ENCODE measurements around the gene HACL1.

GRCh38 chr3:15646851-15647511 lies 45.6 kb upstream of the HACL1 start:
- TF ChIP-seq POLR2A (IDR thresholded peaks at IDR 0.05), result no peak
- TF ChIP-seq, protein P1, sequence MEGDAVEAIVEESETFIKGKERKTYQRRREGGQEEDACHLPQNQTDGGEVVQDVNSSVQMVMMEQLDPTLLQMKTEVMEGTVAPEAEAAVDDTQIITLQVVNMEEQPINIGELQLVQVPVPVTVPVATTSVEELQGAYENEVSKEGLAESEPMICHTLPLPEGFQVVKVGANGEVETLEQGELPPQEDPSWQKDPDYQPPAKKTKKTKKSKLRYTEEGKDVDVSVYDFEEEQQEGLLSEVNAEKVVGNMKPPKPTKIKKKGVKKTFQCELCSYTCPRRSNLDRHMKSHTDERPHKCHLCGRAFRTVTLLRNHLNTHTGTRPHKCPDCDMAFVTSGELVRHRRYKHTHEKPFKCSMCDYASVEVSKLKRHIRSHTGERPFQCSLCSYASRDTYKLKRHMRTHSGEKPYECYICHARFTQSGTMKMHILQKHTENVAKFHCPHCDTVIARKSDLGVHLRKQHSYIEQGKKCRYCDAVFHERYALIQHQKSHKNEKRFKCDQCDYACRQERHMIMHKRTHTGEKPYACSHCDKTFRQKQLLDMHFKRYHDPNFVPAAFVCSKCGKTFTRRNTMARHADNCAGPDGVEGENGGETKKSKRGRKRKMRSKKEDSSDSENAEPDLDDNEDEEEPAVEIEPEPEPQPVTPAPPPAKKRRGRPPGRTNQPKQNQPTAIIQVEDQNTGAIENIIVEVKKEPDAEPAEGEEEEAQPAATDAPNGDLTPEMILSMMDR (IDR thresholded peaks at IDR 0.05), result no peak
